ENCODE results near the gene ADCY9. TPM values are rescaled to one million over a fixed set of nuclear protein-coding genes. Genes with fewer than 3 reads are reported as not detected.

The ADCY9 gene
- polyA plus RNA-seq, 1 donor from 2014 or later = 6.3 TPM

GRCh38 chr16:4067262-4068001 lies 48.8 kb downstream of the ADCY9 start:
- TF ChIP-seq RAD21 (conservative IDR thresholded peaks at IDR 0.05) (no peak), MXI1 (conservative IDR thresholded peaks at IDR 0.05; ENCODE audit: poor library complexity, severe bottlenecking) (no peak), POLR2AphosphoS5 (IDR thresholded peaks at IDR 0.05) (no peak), TAF1 (IDR thresholded peaks at IDR 0.05; ENCODE audit: low read depth) (no peak), EP300 (conservative IDR thresholded peaks at IDR 0.05; ENCODE audit: poor library complexity, severe bottlenecking) (no peak), CTCF (IDR thresholded peaks at IDR 0.05; ENCODE audit: poor library complexity, severe bottlenecking) (no peak), SMC3 (conservative IDR thresholded peaks at IDR 0.05; ENCODE audit: poor library complexity) (no peak), REST (IDR thresholded peaks at IDR 0.05; ENCODE audit: borderline replicate concordance) (no peak), EZH2 (IDR thresholded peaks at IDR 0.05; ENCODE audit: borderline replicate concordance, insufficient read depth, low read length, poor library complexity, severe bottlenecking) (no peak)
- no peak overlapping the region for H2AFZ ChIP-seq (ENCODE audit: low read depth, low read length)
- H3K9me3 ChIP-seq (ENCODE audit: low read length) = no peaks in the 10 kb centered on the region

DNA sequence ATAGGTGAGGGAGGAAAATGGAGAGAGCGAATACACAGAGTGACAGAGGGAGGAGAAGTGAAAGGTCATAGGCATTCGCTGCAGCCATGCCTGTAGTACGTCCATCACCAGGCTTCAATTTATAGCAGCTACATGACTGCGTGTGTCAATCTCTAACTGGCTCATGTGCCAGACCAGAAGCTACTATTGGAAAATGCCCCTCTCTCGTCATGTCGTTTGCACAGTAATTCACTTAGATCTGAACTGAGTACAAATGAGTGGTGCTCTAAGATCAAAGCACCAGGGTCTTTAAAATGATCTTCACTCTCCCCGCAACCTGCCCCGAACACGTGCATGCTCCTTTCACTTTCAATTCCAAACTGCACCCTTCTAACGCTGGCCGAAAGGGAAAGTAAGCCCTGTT lies 51.3 kb downstream of the ADCY9 start:
- Histone ChIP-seq H3K4me3 (ENCODE audit: low read length) (no peak overlapping the region), H3K9me3 (ENCODE audit: low read length) (peaks cover 2% of the 10 kb centered on the region), H3K27ac (ENCODE audit: low read length) (no peak overlapping the region), H3K9me2 (ENCODE audit: insufficient read depth, low read length) (no peaks in the 10 kb centered on the region), H3K79me2 (replicated peaks; ENCODE audit: insufficient read depth, low read length) (no peaks in the 10 kb centered on the region), H3K4me2 (ENCODE audit: low read length) (no peak overlapping the region), H3K9ac (ENCODE audit: low read length) (no peak overlapping the region), H3K27me3 (ENCODE audit: insufficient read depth, low read depth, low read length) (no peaks in the 10 kb centered on the region), H3F3A (ENCODE audit: insufficient read depth, low read length, poor library complexity, severe bottlenecking) (no peaks in the 10 kb centered on the region), H2AFZ (ENCODE audit: low read depth, low read length) (no peak overlapping the region), H4K20me1 (ENCODE audit: insufficient read depth) (no peaks in the 10 kb centered on the region), H3K36me3 (ENCODE audit: insufficient read depth, low read length) (no peaks in the 10 kb centered on the region)
- no peak for TF ChIP-seq SMC3 (conservative IDR thresholded peaks at IDR 0.05; ENCODE audit: poor library complexity)
- no peak for TF ChIP-seq EZH2 (IDR thresholded peaks at IDR 0.05; ENCODE audit: borderline replicate concordance, insufficient read depth, low read length, poor library complexity, severe bottlenecking)
- TF ChIP-seq EP300 (conservative IDR thresholded peaks at IDR 0.05; ENCODE audit: poor library complexity, severe bottlenecking) = no peak
- TF ChIP-seq CTCF (IDR thresholded peaks at IDR 0.05; ENCODE audit: poor library complexity, severe bottlenecking) = no peak
- no peak for TF ChIP-seq REST (IDR thresholded peaks at IDR 0.05; ENCODE audit: borderline replicate concordance)
- TF ChIP-seq TAF1 (IDR thresholded peaks at IDR 0.05; ENCODE audit: low read depth) = no peak
- no peak for TF ChIP-seq POLR2AphosphoS5 (IDR thresholded peaks at IDR 0.05)

More at GRCh38 chr16:4067262-4068001, 48.8 kb downstream of the ADCY9 start:
- Histone ChIP-seq H3K4me3 (ENCODE audit: low read length) (no peak overlapping the region), H3K9me2 (ENCODE audit: insufficient read depth, low read length) (no peaks in the 10 kb centered on the region), H3K4me2 (ENCODE audit: low read length) (no peak overlapping the region), H3K36me3 (ENCODE audit: insufficient read depth, low read length) (no peaks in the 10 kb centered on the region), H3K27me3 (ENCODE audit: insufficient read depth, low read depth, low read length) (no peaks in the 10 kb centered on the region), H3K79me2 (replicated peaks; ENCODE audit: insufficient read depth, low read length) (no peaks in the 10 kb centered on the region), H4K20me1 (ENCODE audit: insufficient read depth) (no peaks in the 10 kb centered on the region), H3K27ac (ENCODE audit: low read length) (no peak overlapping the region), H3K9ac (ENCODE audit: low read length) (no peak overlapping the region), H3F3A (ENCODE audit: insufficient read depth, low read length, poor library complexity, severe bottlenecking) (no peaks in the 10 kb centered on the region)

Measured in neural cell (in vitro differentiated cells).